Ramos (cell line): ENCODE results near the gene SUB1.
"Not testable (repeated sequence)": the region's sequence is repeated elsewhere in the genome, so short reads cannot be mapped to it uniquely, and the experiment has no call there.

Experiments
- in situ Hi-C: fragments of 300-500 bp; cut with MboI; formaldehyde crosslinking; loops from one replicate; pipeline ENCODE4 v1.14.3; 2022; ENCODE audit warnings: low sequenced_read_pairs; ENCODE audit not compliant: unreplicated experiment

The SUB1 gene

DNA sequence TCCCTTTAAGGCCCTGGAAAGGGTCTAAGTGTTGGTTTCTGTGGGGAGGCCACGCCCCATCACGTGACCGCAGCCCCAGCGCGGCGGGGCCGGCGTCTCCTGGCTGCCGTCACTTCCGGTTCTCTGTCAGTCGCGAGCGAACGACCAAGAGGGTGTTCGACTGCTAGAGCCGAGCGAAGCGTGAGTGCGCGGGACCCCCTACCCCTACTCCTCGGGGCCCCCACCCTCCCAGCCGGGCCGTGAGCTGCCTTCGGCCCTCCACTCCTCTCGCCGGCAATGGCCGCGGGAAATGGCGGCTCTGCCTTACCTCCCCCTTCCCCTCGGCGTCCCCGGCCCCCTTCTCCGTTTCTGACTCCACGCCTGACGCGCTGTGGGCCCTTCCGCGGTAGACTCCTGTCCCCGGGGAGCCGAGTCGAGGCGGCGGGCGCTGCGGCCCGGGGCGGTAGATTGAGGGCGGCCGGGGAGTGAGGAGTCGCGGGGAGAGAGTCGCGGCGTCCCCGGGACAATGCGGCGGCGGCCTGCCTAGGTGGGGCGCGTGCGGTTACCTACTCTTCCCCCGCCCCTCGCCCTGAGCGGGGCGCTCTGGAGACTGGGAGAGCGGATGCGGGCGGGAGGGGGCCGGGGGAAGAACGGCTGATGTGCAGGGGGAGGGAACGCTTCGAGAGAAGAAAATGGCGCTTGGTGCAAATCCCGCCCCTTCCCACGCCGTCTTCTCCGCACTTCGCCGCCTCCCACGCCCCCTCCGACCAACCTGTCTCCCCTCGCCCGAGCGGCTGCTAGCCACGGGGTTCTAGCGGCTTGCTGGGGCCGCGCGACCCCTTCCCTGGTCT, at the start of gene SUB1:
SUB1 (plus strand) TSS at position 112 of the 830 bp plus-strand sequence. CDS start 2,956 bp downstream, outside the sequence.
- in situ Hi-C loops = no loop called here

DNA sequence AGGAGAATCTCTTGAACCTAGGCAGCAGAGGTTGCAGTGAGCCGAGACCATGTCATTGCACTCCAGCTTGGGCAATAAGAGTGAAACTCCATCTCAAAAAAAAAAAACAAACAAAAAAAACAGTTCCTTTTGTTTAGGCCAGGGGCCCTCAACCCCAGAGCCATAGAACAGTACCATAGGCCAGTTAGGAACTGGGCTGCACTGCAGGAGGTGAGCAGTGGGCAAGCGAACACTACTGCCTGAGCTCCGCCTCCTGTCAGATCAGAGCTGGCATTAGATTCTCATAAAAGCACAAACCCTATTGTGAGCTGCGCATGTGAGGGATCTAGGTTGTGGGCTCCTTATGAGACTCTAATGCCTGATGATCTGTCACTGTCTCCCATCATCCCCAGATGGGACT, 49.1 kb upstream of the SUB1 start:
- in situ Hi-C loops = no loop called here

DNA sequence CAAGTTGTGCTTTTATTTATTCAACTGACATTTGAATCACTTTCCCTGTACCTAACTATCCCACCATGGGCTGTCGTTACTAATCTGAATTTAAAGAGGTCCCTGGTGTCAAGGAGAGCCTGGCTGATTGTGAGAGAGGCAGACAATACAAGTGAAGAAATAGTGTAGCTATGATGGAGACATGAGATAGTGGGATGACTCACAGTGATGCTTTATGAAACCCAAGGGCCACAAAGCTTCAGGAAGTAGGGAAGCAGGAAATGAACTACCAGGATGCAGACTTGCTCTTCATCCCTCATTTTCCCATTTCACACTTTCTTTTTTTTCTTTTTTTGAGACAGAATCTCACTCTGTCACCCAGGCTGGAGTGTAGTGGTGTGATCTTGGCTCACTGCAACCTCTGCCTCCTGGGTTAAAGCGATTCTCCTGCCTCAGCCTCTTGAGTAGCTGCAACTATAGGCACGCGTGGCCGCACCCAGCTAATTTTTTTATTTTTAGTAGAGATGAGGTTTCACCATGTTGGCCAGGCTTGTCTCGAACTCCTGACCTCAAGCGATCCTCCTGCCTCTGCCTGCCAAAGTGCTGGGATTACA, 47.8 kb upstream of the SUB1 start:
- in situ Hi-C loops = not testable (repeated sequence)

DNA sequence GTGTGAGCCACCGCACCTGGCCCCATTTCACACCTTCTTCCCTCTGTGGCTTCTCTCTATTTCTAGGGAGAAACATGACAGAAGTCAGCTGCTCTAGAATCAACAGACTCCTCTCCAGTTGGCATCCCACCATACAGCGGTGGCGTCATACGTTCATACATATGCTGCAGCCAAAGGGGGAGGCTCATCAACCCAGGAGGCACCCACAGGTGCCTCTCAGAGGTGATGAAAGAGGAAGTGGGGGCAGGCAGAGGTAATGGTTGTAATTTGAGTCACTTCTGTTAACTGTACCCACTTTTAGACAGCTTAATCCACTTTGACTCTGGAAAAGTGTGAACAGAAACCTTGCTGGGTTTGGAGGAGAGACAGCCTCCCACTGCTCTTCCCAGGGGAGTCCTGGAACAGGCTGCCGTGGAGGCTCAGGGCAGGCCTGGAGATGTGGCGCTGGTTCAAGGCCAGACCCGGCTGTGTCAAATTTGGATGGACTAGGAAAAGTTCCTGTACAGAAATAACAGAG, 47.3 kb upstream of the SUB1 start:
- in situ Hi-C loops = no loop called here

DNA sequence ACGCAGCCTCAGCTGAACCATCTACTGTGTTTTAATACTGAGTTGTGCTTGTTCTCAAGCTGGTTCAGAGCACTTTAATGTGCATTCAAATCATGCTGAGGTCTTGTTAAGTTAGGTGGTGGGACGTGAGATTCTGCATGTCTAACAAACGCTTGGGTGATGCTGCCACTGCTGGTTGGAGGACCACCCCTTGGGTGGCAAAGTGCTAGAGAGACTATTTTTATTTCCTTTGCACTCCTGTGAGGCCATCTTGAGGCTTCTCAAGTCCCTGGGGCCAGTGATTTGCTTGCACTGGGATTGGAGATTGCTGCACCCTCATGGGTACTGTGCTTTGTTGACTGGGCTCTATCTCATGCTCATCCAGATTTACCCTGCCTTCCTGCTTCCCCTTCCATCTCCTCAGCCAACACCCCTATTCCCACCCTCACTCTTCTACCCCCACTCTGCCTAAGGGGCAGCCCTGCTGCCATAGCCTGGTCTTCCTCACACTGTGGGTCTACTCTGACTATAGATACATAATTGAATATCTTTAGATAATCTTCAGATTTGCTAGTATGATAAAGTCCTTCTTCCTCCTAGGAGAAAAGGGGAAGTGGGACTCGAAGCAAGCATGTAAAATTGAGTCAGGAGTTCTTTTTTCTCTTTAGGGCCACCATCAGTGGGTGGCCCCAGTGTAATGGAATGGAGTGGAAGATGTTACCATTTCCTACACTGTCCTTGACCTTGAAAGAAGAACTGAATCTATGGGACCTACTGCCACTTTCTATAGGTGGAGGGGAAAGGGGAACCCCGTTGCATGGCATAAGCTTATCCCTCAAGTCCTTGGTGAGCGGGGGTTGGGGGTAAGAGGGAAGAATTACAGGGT, 45.1 kb upstream of the SUB1 start:
- in situ Hi-C loops = no loop called here

DNA sequence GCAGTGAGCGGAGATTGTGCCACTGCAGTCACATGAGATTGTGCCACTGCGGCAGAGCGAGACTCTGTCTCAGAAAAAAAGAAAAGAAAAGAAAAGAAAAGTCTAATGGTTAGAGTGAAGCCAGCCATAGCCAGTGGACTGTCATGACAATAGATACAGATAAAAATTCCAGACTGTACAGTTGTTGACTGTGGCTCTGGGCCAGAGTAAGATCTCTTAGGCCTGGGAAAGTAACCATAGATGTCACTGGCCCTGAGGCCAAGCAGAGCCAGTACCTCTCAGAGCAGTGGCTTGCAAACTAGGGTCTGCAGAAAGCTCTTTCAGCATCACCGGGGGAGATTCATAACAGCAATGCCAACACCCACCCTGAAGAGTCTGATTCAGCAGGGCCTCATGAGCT, 44.1 kb upstream of the SUB1 start:
- in situ Hi-C loops = no loop called here

DNA sequence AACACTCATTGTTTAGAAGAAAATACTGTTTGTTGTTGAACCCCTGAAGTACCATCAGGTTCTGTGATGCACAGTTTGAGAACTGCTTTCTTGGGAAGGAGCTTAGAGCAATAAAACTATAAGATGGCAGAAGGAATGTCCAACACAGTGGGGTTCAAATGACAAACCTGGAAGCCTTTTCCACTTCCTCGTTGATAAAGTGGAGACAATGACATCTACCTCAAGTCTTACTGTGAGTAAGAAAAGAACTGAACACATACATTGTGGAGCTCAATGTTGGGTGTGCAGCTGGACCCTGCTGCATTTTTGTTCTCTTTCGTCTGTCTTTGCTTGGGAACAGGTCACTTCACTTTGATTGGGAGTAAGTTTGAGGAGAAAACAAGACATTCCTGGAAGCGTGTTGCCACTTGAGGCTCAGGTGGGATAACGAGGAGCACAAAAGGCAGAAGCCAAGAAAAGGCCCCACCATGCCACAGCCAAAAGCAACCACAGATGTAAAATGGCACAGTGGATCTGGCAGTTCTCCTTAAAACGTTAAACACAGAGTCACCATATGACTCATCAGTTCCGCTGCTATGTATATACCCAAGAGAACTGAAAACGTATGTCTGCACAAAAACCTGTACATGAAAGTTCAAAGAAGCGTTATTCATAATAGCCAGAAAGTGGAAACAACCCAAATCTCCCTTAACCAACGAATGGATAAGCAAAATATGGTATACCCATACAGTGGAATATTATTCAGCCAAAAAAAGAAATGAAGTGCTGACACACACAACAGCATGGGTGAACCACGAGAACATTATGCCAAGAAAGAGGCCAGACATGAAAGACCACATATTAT, 42.9 kb upstream of the SUB1 start:
- in situ Hi-C loops = no loop called here

DNA sequence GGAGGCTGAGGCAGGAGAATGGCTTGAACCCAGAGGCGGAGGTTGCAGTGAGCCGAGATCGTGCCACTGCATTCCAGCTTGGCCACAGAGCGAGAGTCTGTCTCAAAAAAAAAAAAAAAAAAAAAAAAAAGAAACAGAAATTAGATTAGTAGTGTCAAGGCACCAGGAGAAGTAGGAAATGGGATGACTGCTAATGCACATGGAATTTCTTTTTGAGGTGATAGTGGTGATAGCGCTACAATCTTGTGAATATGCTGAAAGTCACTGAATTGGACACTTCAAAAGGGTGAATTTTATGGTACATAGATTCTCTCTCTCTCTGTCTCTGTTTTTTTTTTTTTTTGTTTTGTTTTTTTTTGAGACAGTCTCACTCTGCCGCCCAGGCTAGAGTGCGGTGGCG, 42.1 kb upstream of the SUB1 start:
- in situ Hi-C loops = no loop called here

DNA sequence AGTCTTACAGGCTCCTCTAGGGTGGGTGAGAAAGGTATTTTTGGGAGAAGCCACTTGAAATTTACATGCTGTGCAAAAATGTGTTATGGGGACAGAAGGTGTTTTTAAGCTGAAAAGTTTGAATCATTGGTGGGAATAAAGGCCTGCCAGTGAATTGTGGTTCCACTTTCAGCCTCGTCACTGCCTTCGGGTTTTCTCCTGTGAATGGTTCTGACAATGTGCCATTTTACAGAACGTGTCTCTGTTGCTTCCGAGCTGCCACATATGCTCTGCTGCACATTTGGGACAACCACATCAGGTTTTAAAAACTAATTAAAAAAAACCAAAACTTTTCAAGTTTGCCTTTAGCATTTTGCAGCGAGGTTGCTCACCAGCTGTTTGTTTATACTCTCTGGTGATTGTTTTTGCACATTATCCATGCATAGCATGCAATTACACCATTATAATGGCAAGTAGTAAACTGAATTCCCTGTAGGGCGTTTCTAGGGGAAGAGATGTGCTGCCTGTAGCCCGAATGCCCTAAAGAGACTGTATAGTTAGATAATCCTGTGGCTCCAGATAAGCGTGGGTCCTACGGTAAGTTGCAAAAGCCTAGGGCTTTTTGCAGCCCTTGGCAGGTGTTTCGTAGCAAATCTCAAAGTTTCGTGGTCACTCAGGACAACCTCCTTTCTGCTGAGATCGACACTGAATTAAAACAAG, 40.1 kb upstream of the SUB1 start:
- in situ Hi-C loops = no loop called here

DNA sequence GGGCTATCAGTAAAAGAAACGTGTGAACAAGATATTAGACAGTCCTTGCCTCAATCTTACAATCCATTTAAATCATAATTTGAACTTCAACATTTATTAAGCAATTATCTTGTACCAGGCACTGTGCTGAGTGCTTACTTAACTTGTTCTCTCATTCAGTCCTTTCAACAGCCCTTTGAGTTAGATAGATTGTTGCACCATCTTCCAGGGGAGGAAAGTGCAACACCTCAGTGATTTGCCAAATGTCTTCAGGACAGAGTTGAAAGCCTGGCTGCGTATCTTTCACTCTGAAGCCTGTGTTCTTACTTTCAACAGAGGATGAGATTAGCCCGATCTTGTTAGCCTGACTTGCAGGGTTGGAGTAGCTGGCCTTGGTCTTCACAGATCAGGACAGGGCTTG, 34.2 kb upstream of the SUB1 start:
- in situ Hi-C loops = no loop called here

DNA sequence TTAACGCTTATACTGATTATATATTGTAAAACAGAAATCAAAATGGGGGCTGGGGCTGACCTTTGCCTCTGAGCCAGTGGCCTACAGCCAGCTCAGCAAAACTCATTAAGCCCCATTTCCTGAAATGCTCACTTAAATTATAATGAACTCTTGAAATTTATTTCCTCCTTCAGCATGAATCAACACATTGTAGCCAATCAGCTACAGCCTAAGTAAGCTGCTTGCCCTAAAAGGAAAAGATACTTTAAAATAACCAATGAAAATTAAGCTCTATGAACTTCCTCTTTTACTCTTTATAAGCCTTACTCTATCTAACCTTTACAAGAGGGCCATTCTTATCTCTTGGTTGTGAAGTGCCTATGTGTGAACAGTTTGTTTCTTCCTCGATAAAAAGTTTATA, 33.5 kb upstream of the SUB1 start:
- in situ Hi-C loops = no loop called here

DNA sequence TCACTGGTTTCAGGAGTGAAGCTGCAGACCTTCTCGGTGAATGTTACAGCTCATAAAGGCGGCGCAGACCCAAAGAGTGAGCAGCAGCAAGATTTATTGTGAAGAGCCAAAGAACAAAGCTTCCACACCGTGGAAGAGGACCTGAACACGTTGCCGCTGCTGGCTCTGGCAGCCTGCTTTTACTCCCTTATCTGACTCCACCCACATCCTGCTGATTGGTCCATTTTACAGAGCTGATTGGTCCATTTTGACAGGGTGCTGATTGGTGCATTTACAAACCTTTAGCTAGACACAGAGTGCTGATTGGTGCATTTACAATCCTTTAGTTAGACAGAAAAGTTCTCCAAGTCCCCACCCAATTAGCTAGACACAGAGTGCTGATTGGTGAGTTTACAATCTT, 32.9 kb upstream of the SUB1 start:
- in situ Hi-C loops = not testable (repeated sequence)

DNA sequence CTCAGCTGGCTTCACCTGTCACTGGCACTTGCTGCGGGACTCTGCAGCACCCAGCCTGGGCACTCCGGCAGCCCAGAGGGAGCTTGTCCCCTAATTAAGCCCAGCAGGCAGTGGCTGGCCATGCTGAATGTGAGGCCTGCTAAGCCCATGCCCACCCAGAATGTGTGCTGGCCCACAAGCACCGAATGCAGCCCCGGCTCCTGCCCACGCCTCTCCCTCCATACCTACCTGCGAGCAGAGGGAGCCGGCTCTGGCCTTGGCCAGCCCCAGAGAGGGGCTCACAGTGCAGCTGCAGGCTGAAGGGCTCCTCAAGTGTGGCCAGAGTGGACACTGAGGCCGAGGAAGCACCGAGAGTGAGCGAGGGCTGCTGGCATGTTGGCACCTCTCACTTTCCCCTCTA, 32.4 kb upstream of the SUB1 start:
- in situ Hi-C loops = no loop called here

DNA sequence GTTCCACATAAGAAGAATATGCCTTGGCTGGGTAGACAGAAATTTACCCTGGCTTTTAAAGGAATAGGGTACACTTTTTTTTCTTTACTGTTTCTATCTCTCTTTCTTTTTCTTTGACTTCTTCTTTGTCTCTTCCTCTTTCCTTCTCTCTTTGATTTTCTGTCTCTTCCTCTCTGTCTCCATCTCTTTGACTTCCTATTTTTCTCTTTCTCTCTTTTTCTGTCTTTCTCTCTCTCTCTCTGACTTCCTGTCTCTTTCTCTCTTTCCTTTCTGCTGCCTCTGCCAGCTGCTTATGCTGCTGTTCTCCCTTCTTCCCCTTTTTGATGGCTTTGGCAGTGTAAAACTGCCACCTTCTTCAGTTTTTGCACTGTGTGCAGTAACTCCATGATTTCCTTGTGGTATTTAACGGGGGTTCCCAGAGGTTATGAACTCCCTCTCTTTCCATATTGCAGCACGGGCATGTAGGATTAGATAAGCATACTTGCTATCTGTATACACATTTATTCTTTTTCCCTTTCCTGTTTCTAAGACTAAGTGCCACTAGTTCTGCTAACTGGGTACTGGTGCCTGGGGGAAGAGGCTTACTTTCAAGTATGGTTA, 31.1 kb upstream of the SUB1 start:
- in situ Hi-C loops = not testable (repeated sequence)

DNA sequence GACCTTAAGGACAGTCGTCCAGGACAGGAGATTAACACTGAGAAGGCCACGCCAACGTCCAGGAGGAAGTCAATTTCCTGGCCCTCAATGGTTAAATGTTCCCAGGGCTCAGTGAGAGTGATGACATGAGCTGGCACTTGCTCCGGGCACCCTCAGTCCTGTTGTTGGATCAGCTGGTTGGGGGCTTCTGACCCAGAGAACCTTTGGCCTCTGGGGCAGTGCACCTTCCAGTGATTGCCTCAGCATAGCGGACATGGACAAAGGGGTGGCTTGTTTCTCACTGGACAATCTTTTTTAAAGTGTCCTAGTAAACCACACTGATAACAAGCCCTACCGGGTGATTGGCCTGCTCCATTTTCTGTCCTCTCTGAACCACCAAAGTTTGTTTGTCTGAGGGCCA, 28.8 kb upstream of the SUB1 start:
- in situ Hi-C loops = not testable (repeated sequence)

DNA sequence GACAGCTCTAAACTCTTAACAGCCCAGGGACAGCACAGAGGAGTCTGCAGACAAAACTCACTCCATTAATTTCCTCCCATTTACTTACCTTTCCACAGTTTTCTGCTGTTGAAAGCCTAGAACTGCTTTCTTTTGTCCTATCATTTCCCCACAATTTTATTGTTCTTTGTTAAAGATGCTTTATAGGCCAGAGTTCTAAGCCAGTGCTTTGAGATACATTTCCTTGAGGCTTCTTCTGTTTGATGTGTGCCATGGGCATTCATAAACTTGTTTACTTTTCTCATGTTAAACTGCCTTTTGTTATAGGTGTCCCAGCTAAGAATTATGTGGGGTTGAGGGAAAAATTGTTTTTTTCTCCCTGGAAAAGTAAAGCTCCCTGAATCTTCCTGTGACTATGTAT, 25.9 kb upstream of the SUB1 start:
- in situ Hi-C loops = no loop called here

DNA sequence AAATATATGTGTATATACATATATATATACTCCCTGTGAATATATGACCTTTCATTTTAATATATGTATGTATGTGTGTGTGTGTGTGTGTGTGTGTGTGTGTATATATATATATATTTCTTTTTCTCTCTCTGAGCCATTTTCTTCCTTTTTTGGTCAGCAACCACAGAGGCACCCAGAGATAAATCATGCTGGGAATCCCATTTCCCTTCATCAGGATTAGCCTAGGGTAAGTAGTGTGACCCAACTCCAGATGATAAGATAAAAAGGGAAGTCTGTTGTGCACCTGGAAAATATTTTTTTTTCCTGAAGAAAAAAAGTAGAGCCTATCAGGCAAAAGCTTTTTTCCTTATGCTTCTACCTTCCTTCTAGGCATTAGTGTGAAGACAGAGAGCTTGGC, 25.4 kb upstream of the SUB1 start:
- in situ Hi-C loops = no loop called here

DNA sequence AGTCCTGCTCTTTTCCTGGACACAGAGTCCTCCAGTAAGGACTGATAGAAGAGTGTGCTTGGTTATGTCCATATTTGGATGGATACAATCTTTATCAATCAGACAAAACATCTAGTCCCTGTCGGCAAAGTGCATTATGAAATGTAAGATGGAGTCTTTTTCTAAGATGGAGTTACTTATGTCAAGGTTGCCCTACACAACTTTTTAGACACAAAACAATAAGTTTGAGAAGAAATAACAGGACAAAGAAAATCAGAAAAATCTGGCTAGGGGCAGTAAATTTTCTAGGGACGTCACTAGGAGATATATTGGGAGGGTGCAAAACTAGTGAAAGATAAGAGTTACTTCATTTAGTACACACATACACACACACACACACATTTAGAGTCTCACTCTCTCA, 23.3 kb upstream of the SUB1 start:
- in situ Hi-C loops = no loop called here

DNA sequence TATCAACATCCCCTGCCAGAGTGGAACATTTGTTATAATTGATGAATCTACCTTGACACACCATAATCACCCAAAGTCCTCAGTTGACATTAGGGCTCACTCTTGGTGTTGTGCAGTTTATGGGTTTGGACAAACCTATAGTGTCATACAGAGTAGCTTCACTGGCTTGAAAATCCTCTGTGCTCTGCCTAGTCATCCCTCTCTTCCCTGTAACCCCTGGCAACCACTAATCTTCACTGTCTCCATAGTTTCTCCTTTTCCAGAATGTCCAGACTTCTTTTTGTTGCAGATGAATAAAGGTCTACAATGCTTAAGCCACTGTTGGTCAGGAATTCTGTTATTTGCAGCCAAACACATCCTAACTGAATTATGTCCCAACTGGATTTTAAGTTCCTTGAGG, 22.5 kb upstream of the SUB1 start:
- in situ Hi-C loops = no loop called here
